ENCODE measurements around the gene FAM114A1.
A peak's percentile ranks its signal among the peaks of the same experiment; 100 is the strongest.
"Not testable (repeated sequence)": the region's sequence is repeated elsewhere in the genome, so short reads cannot be mapped to it uniquely, and the experiment has no call there.

The FAM114A1 gene

GRCh38 chr4:38904682-38905081 lies 37.1 kb downstream of the FAM114A1 start:
- no peak for TF ChIP-seq CTCF (conservative IDR thresholded peaks at IDR 0.05)
- H3K27ac ChIP-seq = peak overlapping the region; percentile 45; the same call in 1 of the 2 replicates

GRCh38 chr4:38905652-38906385 lies 38.2 kb downstream of the FAM114A1 start:
- H3K27ac ChIP-seq = no peak overlapping the region
- TF ChIP-seq CTCF (conservative IDR thresholded peaks at IDR 0.05) = no peak

GRCh38 chr4:38907696-38908270 lies 40.2 kb downstream of the FAM114A1 start:
- TF ChIP-seq CTCF (conservative IDR thresholded peaks at IDR 0.05) = no peak
- no peak overlapping the region for H3K27ac ChIP-seq

GRCh38 chr4:38909015-38909414 lies 41.4 kb downstream of the FAM114A1 start:
- H3K27ac ChIP-seq = no peak overlapping the region
- no peak for TF ChIP-seq CTCF (conservative IDR thresholded peaks at IDR 0.05)

GRCh38 chr4:38911257-38911656 lies 43.7 kb downstream of the FAM114A1 start:
- TF ChIP-seq CTCF (conservative IDR thresholded peaks at IDR 0.05) = no peak
- H3K27ac ChIP-seq = no peak overlapping the region

GRCh38 chr4:38914854-38915253 lies 47.2 kb downstream of the FAM114A1 start:
- peak overlapping the region; percentile 36; the same call in 1 of the 2 replicates for H3K27ac ChIP-seq
- no peak for TF ChIP-seq CTCF (conservative IDR thresholded peaks at IDR 0.05)

GRCh38 chr4:38916267-38916666 lies 48.7 kb downstream of the FAM114A1 start:
- not testable (repeated sequence) for H3K27ac ChIP-seq

GRCh38 chr4:38917481-38918025 lies 49.9 kb downstream of the FAM114A1 start:
- TF ChIP-seq CTCF (conservative IDR thresholded peaks at IDR 0.05) = no peak
- H3K27ac ChIP-seq = no peak overlapping the region

Measured in VCaP (cell line).